GM23338 (cell line): ENCODE data around the gene MCU. TPM values are rescaled to one million over a fixed set of nuclear protein-coding genes. Genes with fewer than 3 reads are reported as not detected.
"Not testable (repeated sequence)": the region's sequence is repeated elsewhere in the genome, so short reads cannot be mapped to it uniquely, and the experiment has no call there.

Experiments
- ATAC-seq: fragments of 200-7000 bp; cut with Tn5 transposase; 3 replicates; pipeline ENCODE4 v1.9.1; 2020
- DNase-seq: peaks from one replicate; pipeline ENCODE4 v3.0.0-alpha.2; 2015; ENCODE audit warnings: low spot score
- H2AFZ ChIP-seq: fragments of 200-600 bp; sonication (generic); 2 replicates; pipeline ENCODE4 v1.8.0; 2016; ENCODE audit warnings: antibody characterized with exemption, mild to moderate bottlenecking, moderate library complexity
- H3F3A ChIP-seq: fragments of 200-600 bp; sonication (generic); replicated peaks from 2 replicates; pipeline ENCODE4 v1.8.0; 2017; ENCODE audit warnings: antibody characterized with exemption, mixed run types, low read depth
- H3K27ac ChIP-seq: fragments of 200-600 bp; sonication (generic); 2 replicates; pipeline ENCODE4 v1.6.1; 2016; ENCODE audit warnings: low read depth
- H3K27me3 ChIP-seq: fragments of 200-600 bp; sonication (generic); 2 replicates; pipeline ENCODE4 v1.8.0; 2016; ENCODE audit warnings: mild to moderate bottlenecking, mixed run types, moderate library complexity; ENCODE audit not compliant: insufficient read depth
- H3K36me3 ChIP-seq: fragments of 200-600 bp; sonication (generic); 2 replicates; pipeline ENCODE4 v1.8.0; 2016; ENCODE audit warnings: mild to moderate bottlenecking; ENCODE audit not compliant: insufficient read depth
- H3K4me1 ChIP-seq: fragments of 200-600 bp; sonication (generic); 2 replicates; pipeline ENCODE4 v1.8.0; 2016; ENCODE audit warnings: mild to moderate bottlenecking, moderate library complexity; ENCODE audit not compliant: insufficient read depth
- H3K4me2 ChIP-seq: fragments of 200-600 bp; sonication (generic); 2 replicates; pipeline ENCODE4 v1.7.1; 2017; ENCODE audit warnings: mixed run types
- H3K4me3 ChIP-seq: fragments of 200-600 bp; sonication (generic); 2 replicates; pipeline ENCODE4 v1.6.1; 2016; ENCODE audit warnings: mixed run types
- H3K79me2 ChIP-seq: fragments of 200-600 bp; sonication (generic); replicated peaks from 2 replicates; pipeline ENCODE4 v1.8.0; 2017; ENCODE audit warnings: mild to moderate bottlenecking; ENCODE audit not compliant: insufficient read depth
- H3K9me2 ChIP-seq: fragments of 200-600 bp; sonication (generic); 2 replicates; pipeline ENCODE4 v1.8.0; 2017; ENCODE audit not compliant: insufficient read depth
- H4K20me1 ChIP-seq: fragments of 200-600 bp; sonication (generic); replicated peaks from 2 replicates; pipeline ENCODE4 v1.8.0; 2017; ENCODE audit warnings: mild to moderate bottlenecking; ENCODE audit not compliant: insufficient read depth
- H3K27ac Mint-ChIP-seq: 2 replicates; pipeline ENCODE4 v1.8.0; 2020; ENCODE audit warnings: inconsistent platforms, mild to moderate bottlenecking, moderate library complexity, mixed read lengths
- H3K27me3 Mint-ChIP-seq: 3 replicates; pipeline ENCODE4 v1.8.0; 2022; ENCODE audit warnings: low read depth, mild to moderate bottlenecking, moderate library complexity, mixed read lengths, inconsistent platforms; ENCODE audit not compliant: insufficient read depth, poor library complexity
- H3K36me3 Mint-ChIP-seq: 3 replicates; pipeline ENCODE4 v1.8.0; 2021; ENCODE audit warnings: low read depth, mild to moderate bottlenecking, inconsistent platforms, moderate library complexity, mixed read lengths
- H3K4me1 Mint-ChIP-seq: 3 replicates; pipeline ENCODE4 v1.8.0; 2020; ENCODE audit warnings: mild to moderate bottlenecking, inconsistent platforms, mixed read lengths
- H3K4me3 Mint-ChIP-seq: 3 replicates; pipeline ENCODE4 v1.8.0; 2021; ENCODE audit warnings: moderate library complexity, mild to moderate bottlenecking, inconsistent platforms, mixed read lengths
- H3K9me3 Mint-ChIP-seq: 3 replicates; pipeline ENCODE4 v1.8.0; 2020; ENCODE audit warnings: moderate library complexity, mild to moderate bottlenecking, inconsistent platforms, mixed read lengths
- CREB1 ChIP-seq: fragments of 250-450 bp; sonication (Bioruptor Pico); IDR thresholded peaks from 2 replicates; pipeline ENCODE4 v1.5.0; 2020; ENCODE audit warnings: low read depth, mild to moderate bottlenecking, moderate library complexity
- EZH2phosphoT487 ChIP-seq: fragments of 200-600 bp; sonication (generic); IDR thresholded peaks from one replicate; pipeline ENCODE4 v1.8.1; 2018; ENCODE audit warnings: antibody characterized with exemption; ENCODE audit not compliant: unreplicated experiment
- JUNB ChIP-seq: IDR thresholded peaks from one replicate; pipeline ENCODE4 v1.6.1; 2016; ENCODE audit warnings: antibody characterized with exemption; ENCODE audit not compliant: unreplicated experiment
- STAT1 ChIP-seq: IDR thresholded peaks from one replicate; pipeline ENCODE4 v1.6.1; 2016; ENCODE audit warnings: antibody characterized with exemption; ENCODE audit not compliant: unreplicated experiment
- ZNF114 ChIP-seq: fragments of 250-450 bp; sonication (Bioruptor Pico); IDR thresholded peaks from 2 replicates; pipeline ENCODE4 v1.5.0; 2020; ENCODE audit warnings: mild to moderate bottlenecking, moderate library complexity
- polyA plus RNA-seq: library from polyadenylated mRNA; unstranded; fragments of >200 nt; fragmentation: Nextera tagmentation; extraction: Ambion mirVana; gene quantifications from 2 replicates; pipeline ENCODE4 v1.2.1, GENCODE V29; 2016
- total RNA-seq: library from RNA; depleted of rRNA; stranded (reverse); fragments of >200 nt; shearing (Covaris generic); gene quantifications from 2 replicates; pipeline ENCODE4 v1.2.3, GENCODE V29; 2014
- TF ChIP-seq, protein P1 (sequence below): IDR thresholded peaks from one replicate; pipeline ENCODE4 v1.6.1; 2018; ENCODE audit warnings: antibody characterized with exemption; ENCODE audit not compliant: unreplicated experiment
- TF ChIP-seq, protein P2 (sequence below), 2 experiments: fragments of 200-600 bp in 1 of 2; sonication (generic) in 1 of 2; conservative IDR thresholded peaks; 2 replicates each; pipeline versions ENCODE4 v1.5.1 to v1.6.1; 2016 to 2017; ENCODE audit warnings: antibody characterized with exemption in 2 of 2, low read depth in 2 of 2, mild to moderate bottlenecking in 2 of 2, moderate library complexity in 1 of 2

The MCU gene
- total and polyA plus RNA-seq, 2 experiments from 2014 or later: 41.8 to 68.2 TPM

DNA sequence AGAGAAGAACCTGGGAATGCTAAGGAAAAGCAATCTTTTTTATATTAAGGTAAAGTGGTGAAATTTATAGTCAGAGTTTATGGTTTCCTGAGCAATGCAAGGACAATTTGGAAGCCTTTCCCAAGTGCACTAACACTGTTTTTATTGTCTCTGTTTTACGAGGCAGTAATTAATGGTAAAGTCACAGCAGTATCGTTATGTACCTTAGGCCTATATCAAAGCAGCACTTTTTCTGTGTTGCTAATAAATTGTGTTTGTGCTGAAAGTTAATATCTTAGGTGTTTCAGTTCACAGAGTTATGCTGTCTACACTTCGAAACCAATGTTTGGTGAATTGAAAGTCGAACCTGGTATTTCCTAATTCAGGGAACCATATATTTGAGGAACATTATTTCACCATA, 220.8 kb downstream of the MCU start (continued):
- TF ChIP-seq, protein P1, sequence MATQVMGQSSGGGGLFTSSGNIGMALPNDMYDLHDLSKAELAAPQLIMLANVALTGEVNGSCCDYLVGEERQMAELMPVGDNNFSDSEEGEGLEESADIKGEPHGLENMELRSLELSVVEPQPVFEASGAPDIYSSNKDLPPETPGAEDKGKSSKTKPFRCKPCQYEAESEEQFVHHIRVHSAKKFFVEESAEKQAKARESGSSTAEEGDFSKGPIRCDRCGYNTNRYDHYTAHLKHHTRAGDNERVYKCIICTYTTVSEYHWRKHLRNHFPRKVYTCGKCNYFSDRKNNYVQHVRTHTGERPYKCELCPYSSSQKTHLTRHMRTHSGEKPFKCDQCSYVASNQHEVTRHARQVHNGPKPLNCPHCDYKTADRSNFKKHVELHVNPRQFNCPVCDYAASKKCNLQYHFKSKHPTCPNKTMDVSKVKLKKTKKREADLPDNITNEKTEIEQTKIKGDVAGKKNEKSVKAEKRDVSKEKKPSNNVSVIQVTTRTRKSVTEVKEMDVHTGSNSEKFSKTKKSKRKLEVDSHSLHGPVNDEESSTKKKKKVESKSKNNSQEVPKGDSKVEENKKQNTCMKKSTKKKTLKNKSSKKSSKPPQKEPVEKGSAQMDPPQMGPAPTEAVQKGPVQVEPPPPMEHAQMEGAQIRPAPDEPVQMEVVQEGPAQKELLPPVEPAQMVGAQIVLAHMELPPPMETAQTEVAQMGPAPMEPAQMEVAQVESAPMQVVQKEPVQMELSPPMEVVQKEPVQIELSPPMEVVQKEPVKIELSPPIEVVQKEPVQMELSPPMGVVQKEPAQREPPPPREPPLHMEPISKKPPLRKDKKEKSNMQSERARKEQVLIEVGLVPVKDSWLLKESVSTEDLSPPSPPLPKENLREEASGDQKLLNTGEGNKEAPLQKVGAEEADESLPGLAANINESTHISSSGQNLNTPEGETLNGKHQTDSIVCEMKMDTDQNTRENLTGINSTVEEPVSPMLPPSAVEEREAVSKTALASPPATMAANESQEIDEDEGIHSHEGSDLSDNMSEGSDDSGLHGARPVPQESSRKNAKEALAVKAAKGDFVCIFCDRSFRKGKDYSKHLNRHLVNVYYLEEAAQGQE: no peak
- no peak for TF ChIP-seq STAT1
- no peak for TF ChIP-seq CREB1

DNA sequence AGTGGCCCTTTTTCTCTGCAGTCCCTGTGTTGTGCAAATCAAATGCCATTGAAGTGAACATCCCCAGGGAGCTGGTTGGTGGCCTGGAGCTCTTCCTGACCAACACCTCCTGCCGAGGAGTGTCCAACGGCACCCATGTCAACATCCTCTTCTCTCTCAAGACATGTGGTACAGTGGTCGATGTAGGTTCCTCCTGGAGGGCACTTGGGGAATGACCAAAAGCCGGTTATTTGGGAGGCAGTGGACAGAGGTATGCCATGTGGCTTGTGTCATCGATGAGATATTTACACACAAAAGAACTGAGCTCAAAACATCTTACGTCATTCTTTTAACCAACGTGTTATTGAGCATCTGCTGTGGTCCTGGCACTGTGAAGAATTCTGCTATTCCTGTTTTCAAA, 221.3 kb downstream of the MCU start:
- Histone ChIP-seq H3K9me2 (peaks cover 6% of the 10 kb centered on the region; the same call in 1 of the 2 replicates), H3F3A (no peaks in the 10 kb centered on the region), H2AFZ (peak overlapping the region; percentile 12), H3K4me1 (no peaks in the 10 kb centered on the region), H3K27me3 (no peaks in the 10 kb centered on the region), H3K79me2 (no peaks in the 10 kb centered on the region), H4K20me1 (no peaks in the 10 kb centered on the region), H3K36me3 (no peaks in the 10 kb centered on the region), H3K4me3 (no peak overlapping the region), H3K27ac (no peak overlapping the region), H3K4me2 (no peak overlapping the region)
- H3K27me3 Mint-ChIP-seq: peaks cover 3% of the 10 kb centered on the region
- DNase-seq (peak; percentile 48), ATAC-seq (peak; percentile 65)
- no peaks in the 10 kb centered on the region for H3K36me3 Mint-ChIP-seq
- no peaks in the 10 kb centered on the region for H3K9me3 Mint-ChIP-seq
- no peak overlapping the region for H3K27ac Mint-ChIP-seq
- peaks cover 7% of the 10 kb centered on the region for H3K4me1 Mint-ChIP-seq
- TF ChIP-seq, protein P2, sequence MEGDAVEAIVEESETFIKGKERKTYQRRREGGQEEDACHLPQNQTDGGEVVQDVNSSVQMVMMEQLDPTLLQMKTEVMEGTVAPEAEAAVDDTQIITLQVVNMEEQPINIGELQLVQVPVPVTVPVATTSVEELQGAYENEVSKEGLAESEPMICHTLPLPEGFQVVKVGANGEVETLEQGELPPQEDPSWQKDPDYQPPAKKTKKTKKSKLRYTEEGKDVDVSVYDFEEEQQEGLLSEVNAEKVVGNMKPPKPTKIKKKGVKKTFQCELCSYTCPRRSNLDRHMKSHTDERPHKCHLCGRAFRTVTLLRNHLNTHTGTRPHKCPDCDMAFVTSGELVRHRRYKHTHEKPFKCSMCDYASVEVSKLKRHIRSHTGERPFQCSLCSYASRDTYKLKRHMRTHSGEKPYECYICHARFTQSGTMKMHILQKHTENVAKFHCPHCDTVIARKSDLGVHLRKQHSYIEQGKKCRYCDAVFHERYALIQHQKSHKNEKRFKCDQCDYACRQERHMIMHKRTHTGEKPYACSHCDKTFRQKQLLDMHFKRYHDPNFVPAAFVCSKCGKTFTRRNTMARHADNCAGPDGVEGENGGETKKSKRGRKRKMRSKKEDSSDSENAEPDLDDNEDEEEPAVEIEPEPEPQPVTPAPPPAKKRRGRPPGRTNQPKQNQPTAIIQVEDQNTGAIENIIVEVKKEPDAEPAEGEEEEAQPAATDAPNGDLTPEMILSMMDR (conservative IDR thresholded peaks at IDR 0.05; ENCODE audit: low read depth in 2 of 2): peak in 1 of 2 experiments; percentile 31; a peak in 2 of 4 replicates
- TF ChIP-seq ZNF114 (CRISPR knock-in tag) (no peak), EZH2phosphoT487 (no peak), JUNB (no peak), STAT1 (no peak)
- H3K4me3 Mint-ChIP-seq: no peak overlapping the region

DNA sequence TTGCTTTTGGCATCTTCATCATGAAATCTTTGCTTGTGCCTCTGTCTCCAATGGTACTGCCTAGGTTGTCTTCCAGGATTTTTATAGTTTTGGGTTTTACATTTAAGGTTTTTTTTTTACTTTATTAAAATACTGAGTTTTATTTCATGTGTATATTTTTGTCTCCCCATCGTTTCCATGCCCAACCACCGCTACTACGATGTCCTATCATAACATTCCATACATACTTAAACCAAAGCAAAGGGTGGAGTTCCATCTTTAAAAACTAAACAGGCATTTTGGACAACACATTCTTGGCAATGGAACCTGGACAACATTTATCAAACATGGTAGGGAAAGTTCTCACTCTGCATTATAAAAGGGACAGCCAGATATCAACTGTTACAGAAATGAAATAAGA, 225.3 kb downstream of the MCU start:
- not testable (repeated sequence) for H3K27ac Mint-ChIP-seq, H3K4me2 ChIP-seq, H3K27me3 Mint-ChIP-seq, H2AFZ ChIP-seq, ATAC-seq, H3K36me3 ChIP-seq, H4K20me1 ChIP-seq, H3K4me1 ChIP-seq, H3K4me1 Mint-ChIP-seq, H3K27ac ChIP-seq, H3K36me3 Mint-ChIP-seq, H3K4me3 Mint-ChIP-seq, DNase-seq, H3K4me3 ChIP-seq, H3F3A ChIP-seq, H3K9me3 Mint-ChIP-seq, H3K9me2 ChIP-seq, H3K79me2 ChIP-seq, H3K27me3 ChIP-seq

DNA sequence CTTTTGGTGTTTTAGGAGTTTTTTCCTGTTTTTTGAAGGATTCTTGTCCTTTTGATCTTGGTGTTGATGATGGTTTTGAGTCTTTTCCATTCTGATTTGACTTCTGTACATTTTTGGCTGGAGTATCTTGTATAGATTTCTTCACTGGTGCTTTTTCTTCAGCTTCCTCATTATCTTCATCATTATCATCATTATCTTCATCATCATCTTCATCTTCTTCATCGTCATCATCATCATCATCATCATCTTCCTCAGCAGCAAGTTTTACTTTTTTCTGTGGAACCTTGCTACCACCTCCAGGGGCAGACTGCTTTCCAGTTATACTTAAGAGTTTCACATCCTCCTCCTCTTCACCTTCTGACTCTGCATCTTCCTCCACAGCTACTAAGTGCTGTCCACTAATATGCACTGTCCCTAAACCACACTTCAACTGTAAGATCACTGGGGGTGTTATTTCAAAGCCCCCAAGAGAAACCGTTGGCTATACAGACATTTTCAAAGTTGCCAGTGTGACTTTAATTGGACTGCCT, 225.9 kb downstream of the MCU start:
- not testable (repeated sequence) for H4K20me1 ChIP-seq, H3K27ac Mint-ChIP-seq, H3K36me3 ChIP-seq, H3K27ac ChIP-seq, ATAC-seq, H3K36me3 Mint-ChIP-seq, H3K4me1 Mint-ChIP-seq, H3K4me3 ChIP-seq, H3F3A ChIP-seq, H3K4me1 ChIP-seq, H3K9me3 Mint-ChIP-seq, H3K4me2 ChIP-seq, H3K4me3 Mint-ChIP-seq, DNase-seq, H3K27me3 ChIP-seq, H3K9me2 ChIP-seq, H2AFZ ChIP-seq, H3K27me3 Mint-ChIP-seq, H3K79me2 ChIP-seq
